Measurements from ENCODE around the gene MMP2.

GRCh38 chr16:55475919-55476318 lies 3.1 kb upstream of the MMP2 start:
- TF ChIP-seq PBX3 (CRISPR knock-in tag; IDR thresholded peaks at IDR 0.05) (no peak), SP2 (tag by site-specific recombination; IDR thresholded peaks at IDR 0.05) (no peak), ZFP3 (tag by site-specific recombination; IDR thresholded peaks at IDR 0.05; ENCODE audit: low read depth) (no peak), REST (tag by site-specific recombination; IDR thresholded peaks at IDR 0.05) (no peak), HOXD13 (CRISPR knock-in tag; IDR thresholded peaks at IDR 0.05; ENCODE audit: borderline replicate concordance) (no peak), ZNF768 (tag by site-specific recombination; IDR thresholded peaks at IDR 0.05) (no peak)
- TF ChIP-seq, protein P1, sequence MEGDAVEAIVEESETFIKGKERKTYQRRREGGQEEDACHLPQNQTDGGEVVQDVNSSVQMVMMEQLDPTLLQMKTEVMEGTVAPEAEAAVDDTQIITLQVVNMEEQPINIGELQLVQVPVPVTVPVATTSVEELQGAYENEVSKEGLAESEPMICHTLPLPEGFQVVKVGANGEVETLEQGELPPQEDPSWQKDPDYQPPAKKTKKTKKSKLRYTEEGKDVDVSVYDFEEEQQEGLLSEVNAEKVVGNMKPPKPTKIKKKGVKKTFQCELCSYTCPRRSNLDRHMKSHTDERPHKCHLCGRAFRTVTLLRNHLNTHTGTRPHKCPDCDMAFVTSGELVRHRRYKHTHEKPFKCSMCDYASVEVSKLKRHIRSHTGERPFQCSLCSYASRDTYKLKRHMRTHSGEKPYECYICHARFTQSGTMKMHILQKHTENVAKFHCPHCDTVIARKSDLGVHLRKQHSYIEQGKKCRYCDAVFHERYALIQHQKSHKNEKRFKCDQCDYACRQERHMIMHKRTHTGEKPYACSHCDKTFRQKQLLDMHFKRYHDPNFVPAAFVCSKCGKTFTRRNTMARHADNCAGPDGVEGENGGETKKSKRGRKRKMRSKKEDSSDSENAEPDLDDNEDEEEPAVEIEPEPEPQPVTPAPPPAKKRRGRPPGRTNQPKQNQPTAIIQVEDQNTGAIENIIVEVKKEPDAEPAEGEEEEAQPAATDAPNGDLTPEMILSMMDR (tag by site-specific recombination; IDR thresholded peaks at IDR 0.05) = no peak

Measured in HEK293 (cell line).